IMR-90 (cell line): ENCODE data around the gene ANGPTL5. TPM values are rescaled to one million over a fixed set of nuclear protein-coding genes. Genes with fewer than 3 reads are reported as not detected.

Source experiments
- ATAC-seq: fragments of 200-7000 bp; cut with Tn5 transposase; 2 replicates; pipeline ENCODE4 v1.9.1; 2020; ENCODE audit warnings: low read depth, mild to moderate bottlenecking, moderate library complexity
- BruUV-seq: library from RNA; stranded (reverse); fragments of 400-500 nt; replicated peaks from 2 replicates; lab custom pipeline; 2021; lab: Mats Ljungman, UMichigan
- CTCF ChIA-PET: fragments of 300-600 bp; formaldehyde crosslinking; extraction: SDS; loops from one replicate; lab custom pipeline; 2021; ENCODE audit warnings: antibody characterized with exemption; lab: Yijun Ruan, JAX
- POLR2A ChIA-PET: fragments of 300-600 bp; sonication (Branson Sonifier 250); formaldehyde crosslinking; loops from one replicate; lab custom pipeline; 2022; ENCODE audit warnings: antibody characterized with exemption; ENCODE audit not compliant: unreplicated experiment; lab: Charles Lee
- DNase-seq: peaks from one replicate; pipeline ENCODE4 v3.0.0; 2013
- H2AFZ ChIP-seq: replicated peaks from 2 replicates; pipeline ENCODE3; 2013; ENCODE audit warnings: low read length, mild to moderate bottlenecking; ENCODE audit not compliant: poor library complexity
- H2AK5ac ChIP-seq: 2 replicates; pipeline ENCODE4 v1.6.1; 2013; ENCODE audit warnings: low read depth, low read length, inconsistent platforms
- H2AK9ac ChIP-seq: replicated peaks from 2 replicates; pipeline ENCODE3; 2013; ENCODE audit warnings: mild to moderate bottlenecking, low read depth, low read length, moderate library complexity; ENCODE audit not compliant: poor library complexity
- H2BK120ac ChIP-seq: 2 replicates; pipeline ENCODE4 v1.6.1; 2013; ENCODE audit warnings: low read depth, low read length, inconsistent platforms
- H2BK15ac ChIP-seq: 3 replicates; pipeline ENCODE4 v1.6.1; 2013; ENCODE audit warnings: low read depth, low read length, inconsistent platforms
- H2BK20ac ChIP-seq: 2 replicates; pipeline ENCODE4 v1.6.1; 2013; ENCODE audit warnings: low read depth, mild to moderate bottlenecking, inconsistent platforms, low read length, moderate library complexity
- H2BK5ac ChIP-seq: 2 replicates; pipeline ENCODE4 v1.6.1; 2013; ENCODE audit warnings: mild to moderate bottlenecking, low read depth, low read length, inconsistent platforms; ENCODE audit not compliant: poor library complexity, severe bottlenecking
- H3K14ac ChIP-seq: replicated peaks from 2 replicates; pipeline ENCODE4 v1.6.1; 2013; ENCODE audit warnings: low read depth, low read length, inconsistent platforms
- H3K18ac ChIP-seq: 2 replicates; pipeline ENCODE4 v1.6.1; 2013; ENCODE audit warnings: low read depth, low read length, control low read depth
- H3K23ac ChIP-seq: 2 replicates; pipeline ENCODE4 v1.6.1; 2013; ENCODE audit warnings: low read depth, low read length, inconsistent platforms
- H3K27ac ChIP-seq: 2 replicates; pipeline ENCODE4 v1.5.1; 2013; ENCODE audit warnings: mild to moderate bottlenecking, control low read depth, low read length; ENCODE audit not compliant: insufficient read depth
- H3K27me3 ChIP-seq: 2 replicates; pipeline ENCODE4 v1.6.1; 2013; ENCODE audit warnings: low read length; ENCODE audit not compliant: control insufficient read depth, insufficient read depth
- H3K36me3 ChIP-seq: 2 replicates; pipeline ENCODE4 v1.6.1; 2013; ENCODE audit warnings: low read length, mixed read lengths; ENCODE audit not compliant: control insufficient read depth, insufficient read depth
- H3K4ac ChIP-seq: 2 replicates; pipeline ENCODE4 v1.6.1; 2013; ENCODE audit warnings: low read depth, low read length, inconsistent platforms
- H3K4me1 ChIP-seq: 2 replicates; pipeline ENCODE4 v1.6.1; 2013; ENCODE audit warnings: low read length, mixed read lengths; ENCODE audit not compliant: control insufficient read depth, insufficient read depth
- H3K4me2 ChIP-seq: 2 replicates; pipeline ENCODE4 v1.6.1; 2013; ENCODE audit warnings: low read depth, mild to moderate bottlenecking, control low read depth, low read length, moderate library complexity
- H3K4me3 ChIP-seq: 2 replicates; pipeline ENCODE4 v1.5.1; 2013; ENCODE audit warnings: low read depth, mild to moderate bottlenecking, control low read depth, low read length, moderate library complexity; ENCODE audit not compliant: insufficient read depth
- H3K56ac ChIP-seq: 2 replicates; pipeline ENCODE4 v1.6.1; 2013; ENCODE audit warnings: low read length, inconsistent platforms; ENCODE audit not compliant: insufficient read depth; ENCODE audit errors: extremely low read depth
- H3K79me1 ChIP-seq, 2 experiments: 2 replicates each; pipeline ENCODE4 v1.6.1; 2013; ENCODE audit warnings: low read length in 2 of 2, inconsistent platforms in 1 of 2, low read depth in 1 of 2
- H3K9ac ChIP-seq: 2 replicates; pipeline ENCODE4 v1.6.1; 2013; ENCODE audit warnings: low read depth, low read length, control low read depth
- H3K9me1 ChIP-seq: 2 replicates; pipeline ENCODE4 v1.6.1; 2013; ENCODE audit warnings: low read length, inconsistent platforms; ENCODE audit not compliant: insufficient read depth
- H3K9me3 ChIP-seq: 2 replicates; pipeline ENCODE4 v1.6.1; 2013; ENCODE audit warnings: low read length; ENCODE audit not compliant: control insufficient read depth, insufficient read depth
- H4K20me1 ChIP-seq: 2 replicates; pipeline ENCODE4 v1.6.1; 2013; ENCODE audit warnings: low read length, inconsistent platforms; ENCODE audit not compliant: insufficient read depth
- H4K5ac ChIP-seq: 2 replicates; pipeline ENCODE4 v1.6.1; 2013; ENCODE audit warnings: mild to moderate bottlenecking, low read depth, low read length, control low read depth
- H4K8ac ChIP-seq, 2 experiments: 2 replicates each; pipeline ENCODE4 v1.6.1; 2013; ENCODE audit warnings: low read depth in 2 of 2, low read length in 2 of 2, control low read depth in 1 of 2, inconsistent platforms in 1 of 2
- H4K91ac ChIP-seq: 2 replicates; pipeline ENCODE4 v1.6.1; 2013; ENCODE audit warnings: low read depth, low read length, inconsistent platforms; ENCODE audit not compliant: insufficient read depth
- BHLHE40 ChIP-seq: fragments of 150-350 bp; IDR thresholded peaks from 2 replicates; pipeline ENCODE4 v1.6.1; 2016; ENCODE audit warnings: mild to moderate bottlenecking, low read depth, low read length
- CHD1 ChIP-seq: IDR thresholded peaks from 2 replicates; pipeline ENCODE4 v1.6.1; 2012; ENCODE audit warnings: low read depth, low read length, improper control_type of control experiment
- FOS ChIP-seq: fragments of 150-350 bp; IDR thresholded peaks from 2 replicates; pipeline ENCODE4 v1.6.1; 2016; ENCODE audit warnings: low read depth, low read length
- MAFK ChIP-seq: IDR thresholded peaks from 2 replicates; pipeline ENCODE4 v1.6.1; 2012; ENCODE audit warnings: low read depth, low read length, improper control_type of control experiment
- MAZ ChIP-seq: IDR thresholded peaks from 2 replicates; pipeline ENCODE4 v1.6.1; 2012; ENCODE audit warnings: low read depth, mild to moderate bottlenecking, low read length, improper control_type of control experiment, moderate library complexity, borderline replicate concordance
- MXI1 ChIP-seq: IDR thresholded peaks from 2 replicates; pipeline ENCODE4 v1.6.1; 2012; ENCODE audit warnings: low read depth, mild to moderate bottlenecking, low read length, moderate library complexity, borderline replicate concordance
- NFE2L2 ChIP-seq: fragments of 150-350 bp; IDR thresholded peaks from 2 replicates; pipeline ENCODE4 v1.6.1; 2016; ENCODE audit warnings: low read depth, mild to moderate bottlenecking, low read length
- RAD21 ChIP-seq: IDR thresholded peaks from 2 replicates; pipeline ENCODE4 v1.6.1; 2012; ENCODE audit warnings: low read length, improper control_type of control experiment
- RCOR1 ChIP-seq: IDR thresholded peaks from 2 replicates; pipeline ENCODE4 v1.6.1; 2012; ENCODE audit warnings: mild to moderate bottlenecking, low read length, improper control_type of control experiment; ENCODE audit not compliant: insufficient replicate concordance
- RFX5 ChIP-seq: IDR thresholded peaks from 2 replicates; pipeline ENCODE4 v1.8.0; 2012; ENCODE audit warnings: low read depth, mild to moderate bottlenecking, low read length, moderate library complexity
- SMC3 ChIP-seq: fragments of 150-350 bp; IDR thresholded peaks from 2 replicates; pipeline ENCODE4 v1.6.1; 2016; ENCODE audit warnings: low read depth, mild to moderate bottlenecking, antibody characterized with exemption, low read length, moderate library complexity
- WGBS, 2 experiments: methylation state at CpG; one replicate each; pipeline versions ENCODE4 v1.1.5 to v1.1.7; 2013; ENCODE audit warnings: missing lambda C conversion rate in 2 of 2; ENCODE audit not compliant: insufficient read length in 1 of 2; ENCODE audit errors: extremely low coverage in 2 of 2; 5-methylcytosine and 5-hydroxymethylcytosine counted together
- dilution Hi-C: fragments of 300-500 bp; cut with HindIII; formaldehyde crosslinking; loops from one replicate; pipeline ENCODE4 v1.14.3; 2018; ENCODE audit warnings: low sequenced_read_pairs; ENCODE audit not compliant: unreplicated experiment
- in situ Hi-C: fragments of 300-500 bp; cut with MboI; formaldehyde crosslinking; loops from 3 replicates; pipeline ENCODE4 v1.14.3; 2019; ENCODE audit warnings: low sequenced_read_pairs, inconsistent platforms, mixed read lengths
- intact Hi-C: fragments of 100-400 bp; cut with micrococcal nuclease; formaldehyde crosslinking; loops from 2 replicates; pipeline ENCODE4 v1.10.0; 2022
- polyA plus RNA-seq, 3 experiments: library from polyadenylated mRNA; depleted of rRNA; stranded (reverse); fragments of >200 nt; gene quantifications; 2 replicates each; pipeline ENCODE4 v1.2.3, GENCODE V29; 2012; ENCODE audit warnings: low replicate concordance in 1 of 3
- total RNA-seq: library from RNA; depleted of rRNA; stranded (reverse); fragments of >200 nt; gene quantifications from 2 replicates; pipeline ENCODE4 v1.2.3, GENCODE V29; 2012
- TF ChIP-seq, protein P1 (sequence below): conservative IDR thresholded peaks from 2 replicates; pipeline ENCODE4 v1.5.1; 2012; ENCODE audit warnings: mild to moderate bottlenecking, low read depth, low read length, improper control_type of control experiment
- TF ChIP-seq, protein P2 (sequence below): fragments of 150-350 bp; IDR thresholded peaks from 2 replicates; pipeline ENCODE4 v1.6.1; 2016; ENCODE audit warnings: low read depth, mild to moderate bottlenecking, low read length, moderate library complexity, borderline replicate concordance

Gene ANGPTL5
- total and polyA plus RNA-seq, 2 of the 4 experiments (the other 2 are of a cell fraction) = not detected

DNA sequence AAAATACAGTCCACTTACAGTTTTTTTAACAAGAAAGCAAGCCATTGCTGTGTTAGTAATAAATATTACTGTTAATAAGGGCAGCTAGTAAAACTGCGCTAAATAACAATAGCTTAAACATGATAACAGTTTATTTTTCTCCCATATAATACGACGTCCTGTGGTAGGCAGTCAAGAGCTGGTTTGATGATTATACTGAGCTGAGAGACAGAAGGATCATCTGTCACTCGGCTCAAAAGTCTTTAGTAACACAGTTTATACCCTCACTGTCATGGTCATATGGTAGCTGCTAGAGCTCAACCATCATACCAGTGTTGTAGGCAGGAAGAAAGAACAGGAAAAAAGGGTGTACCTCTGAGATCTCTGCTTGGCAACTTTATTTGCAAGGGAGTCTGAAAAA lies 29.1 kb upstream of the ANGPTL5 start:
- Histone ChIP-seq H3K9me3 (no peaks in the 10 kb centered on the region), H2BK20ac (no peak overlapping the region), H3K27me3 (no peaks in the 10 kb centered on the region), H3K4me3 (no peak overlapping the region), H3K56ac (no peak overlapping the region), H3K4me2 (no peak overlapping the region), H2BK15ac (no peak overlapping the region), H2BK120ac (no peak overlapping the region), H2AK9ac (no peak overlapping the region), H2BK5ac (no peak overlapping the region), H2AFZ (no peak overlapping the region), H3K23ac (no peak overlapping the region), H2AK5ac (no peak overlapping the region), H3K9ac (no peak overlapping the region), H3K27ac (no peak overlapping the region), H4K91ac (no peak overlapping the region), H4K5ac (no peak overlapping the region), H3K79me1 (no peaks in the 10 kb centered on the region), H3K4ac (no peak overlapping the region), H3K18ac (no peak overlapping the region), H3K14ac (no peak overlapping the region), H3K4me1 (no peaks in the 10 kb centered on the region), H3K36me3 (no peaks in the 10 kb centered on the region), H4K20me1 (no peaks in the 10 kb centered on the region), H4K8ac (no peak overlapping the region), H3K9me1 (no peaks in the 10 kb centered on the region)
- dilution Hi-C loops = no loop called here
- in situ Hi-C loops = no loop called here
- POLR2A ChIA-PET = no interaction called here
- DNase-seq = no peak
- CTCF ChIA-PET = no interaction called here
- intact Hi-C loops = no loop called here
- TF ChIP-seq, protein P1, sequence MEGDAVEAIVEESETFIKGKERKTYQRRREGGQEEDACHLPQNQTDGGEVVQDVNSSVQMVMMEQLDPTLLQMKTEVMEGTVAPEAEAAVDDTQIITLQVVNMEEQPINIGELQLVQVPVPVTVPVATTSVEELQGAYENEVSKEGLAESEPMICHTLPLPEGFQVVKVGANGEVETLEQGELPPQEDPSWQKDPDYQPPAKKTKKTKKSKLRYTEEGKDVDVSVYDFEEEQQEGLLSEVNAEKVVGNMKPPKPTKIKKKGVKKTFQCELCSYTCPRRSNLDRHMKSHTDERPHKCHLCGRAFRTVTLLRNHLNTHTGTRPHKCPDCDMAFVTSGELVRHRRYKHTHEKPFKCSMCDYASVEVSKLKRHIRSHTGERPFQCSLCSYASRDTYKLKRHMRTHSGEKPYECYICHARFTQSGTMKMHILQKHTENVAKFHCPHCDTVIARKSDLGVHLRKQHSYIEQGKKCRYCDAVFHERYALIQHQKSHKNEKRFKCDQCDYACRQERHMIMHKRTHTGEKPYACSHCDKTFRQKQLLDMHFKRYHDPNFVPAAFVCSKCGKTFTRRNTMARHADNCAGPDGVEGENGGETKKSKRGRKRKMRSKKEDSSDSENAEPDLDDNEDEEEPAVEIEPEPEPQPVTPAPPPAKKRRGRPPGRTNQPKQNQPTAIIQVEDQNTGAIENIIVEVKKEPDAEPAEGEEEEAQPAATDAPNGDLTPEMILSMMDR = no peak
- no peak for TF ChIP-seq NFE2L2
- TF ChIP-seq MAFK = no peak
- no peak for TF ChIP-seq RCOR1
- TF ChIP-seq CHD1 = no peak
- TF ChIP-seq, protein P2, sequence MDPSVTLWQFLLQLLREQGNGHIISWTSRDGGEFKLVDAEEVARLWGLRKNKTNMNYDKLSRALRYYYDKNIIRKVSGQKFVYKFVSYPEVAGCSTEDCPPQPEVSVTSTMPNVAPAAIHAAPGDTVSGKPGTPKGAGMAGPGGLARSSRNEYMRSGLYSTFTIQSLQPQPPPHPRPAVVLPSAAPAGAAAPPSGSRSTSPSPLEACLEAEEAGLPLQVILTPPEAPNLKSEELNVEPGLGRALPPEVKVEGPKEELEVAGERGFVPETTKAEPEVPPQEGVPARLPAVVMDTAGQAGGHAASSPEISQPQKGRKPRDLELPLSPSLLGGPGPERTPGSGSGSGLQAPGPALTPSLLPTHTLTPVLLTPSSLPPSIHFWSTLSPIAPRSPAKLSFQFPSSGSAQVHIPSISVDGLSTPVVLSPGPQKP = no peak
- no peak for TF ChIP-seq RAD21
- no peak for TF ChIP-seq RFX5
- no peak for TF ChIP-seq MAZ
- no peak for TF ChIP-seq SMC3
- TF ChIP-seq MXI1 = no peak
- no peak for TF ChIP-seq BHLHE40
- no peak for TF ChIP-seq FOS
- no CpG with 5 or more reads among the region's 4 CpGs for WGBS, 2 experiments
- no TSS peak for BruUV-seq
- no peak for ATAC-seq
